Stimulated activated memory B cell treated with anti-CD40 and anti-IgM and Interleukin-4, amounts not matched to agents 10 μg/mL and 1 μg/mL and 100 μg/mL, for 72 hours (primary cell): ENCODE measurements around the gene ILRUN.
"Not testable (repeated sequence)": the region's sequence is repeated elsewhere in the genome, so short reads cannot be mapped to it uniquely, and the experiment has no call there.

Source experiments
- ATAC-seq: fragments of 150-1000 bp; cut with Tn5 transposase; 2 replicates; pipeline ENCODE4 v1.10.0; 2021
- H3K27ac Mint-ChIP-seq: one replicate; pipeline ENCODE4 v1.8.0; 2022; ENCODE audit warnings: mild to moderate bottlenecking, mixed read lengths
- H3K27me3 Mint-ChIP-seq: one replicate; pipeline ENCODE4 v1.8.0; 2022; ENCODE audit warnings: mixed read lengths
- H3K36me3 Mint-ChIP-seq: one replicate; pipeline ENCODE4 v1.8.0; 2022; ENCODE audit warnings: mixed read lengths
- H3K4me1 Mint-ChIP-seq: one replicate; pipeline ENCODE4 v1.8.0; 2022; ENCODE audit warnings: mixed read lengths
- H3K4me3 Mint-ChIP-seq: one replicate; pipeline ENCODE4 v1.8.0; 2022; ENCODE audit warnings: mild to moderate bottlenecking, moderate library complexity, mixed read lengths
- H3K9me3 Mint-ChIP-seq: one replicate; pipeline ENCODE4 v1.8.0; 2022; ENCODE audit warnings: mixed read lengths

ILRUN gene

DNA sequence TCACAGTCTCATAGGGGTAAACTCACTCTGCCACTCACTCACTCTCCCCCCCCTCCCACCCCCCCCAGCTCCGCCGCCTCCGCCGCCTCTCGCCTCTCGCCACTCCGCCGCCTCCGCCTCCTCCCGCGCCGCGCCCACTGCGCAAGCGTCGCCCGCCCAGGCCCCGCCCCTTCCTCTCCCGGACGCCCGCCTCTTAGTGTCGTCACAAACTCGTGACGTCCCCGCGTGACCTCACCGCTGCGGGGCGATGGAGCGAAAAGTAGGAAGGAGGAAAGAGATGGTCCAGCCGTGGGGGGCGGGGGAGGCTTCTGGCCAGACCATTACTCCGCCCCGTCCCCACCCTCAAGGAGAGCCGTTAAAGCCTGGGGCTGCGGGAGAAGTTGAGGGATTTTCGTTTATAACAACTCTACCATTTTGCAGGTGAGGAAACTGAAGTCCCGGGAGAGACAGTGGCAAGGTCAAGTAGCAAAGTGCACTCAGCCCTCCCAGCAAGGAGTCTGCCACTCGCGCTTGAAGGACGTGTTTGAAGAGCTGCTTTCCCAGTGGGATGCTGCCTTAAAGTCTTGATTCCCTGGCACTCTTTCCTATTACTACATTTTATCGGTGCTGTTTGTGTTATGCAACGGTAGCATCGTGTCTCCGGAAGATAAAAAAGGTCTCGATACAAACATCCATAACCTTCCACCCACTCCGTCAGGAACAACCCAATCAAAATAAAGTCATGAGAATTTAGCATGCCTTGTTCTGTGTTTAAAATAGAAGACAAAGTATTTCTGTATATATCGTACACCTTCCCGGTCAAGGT, at the start of gene ILRUN:
Gene ILRUN, minus strand, starts transcription at position 29 of the 805 bp plus-strand sequence. CDS start 164 bp downstream, outside the sequence.
- peak; percentile 94 for ATAC-seq
- H3K27me3 Mint-ChIP-seq = no peaks in the 10 kb centered on the region
- H3K36me3 Mint-ChIP-seq = peaks cover 14% of the 10 kb centered on the region
- H3K4me1 Mint-ChIP-seq = peaks cover 39% of the 10 kb centered on the region
- H3K27ac Mint-ChIP-seq = peak within 1 kb of the TSS; percentile 92
- H3K4me3 Mint-ChIP-seq = peak within 1 kb of the TSS; percentile 88
- H3K9me3 Mint-ChIP-seq = no peaks in the 10 kb centered on the region

DNA sequence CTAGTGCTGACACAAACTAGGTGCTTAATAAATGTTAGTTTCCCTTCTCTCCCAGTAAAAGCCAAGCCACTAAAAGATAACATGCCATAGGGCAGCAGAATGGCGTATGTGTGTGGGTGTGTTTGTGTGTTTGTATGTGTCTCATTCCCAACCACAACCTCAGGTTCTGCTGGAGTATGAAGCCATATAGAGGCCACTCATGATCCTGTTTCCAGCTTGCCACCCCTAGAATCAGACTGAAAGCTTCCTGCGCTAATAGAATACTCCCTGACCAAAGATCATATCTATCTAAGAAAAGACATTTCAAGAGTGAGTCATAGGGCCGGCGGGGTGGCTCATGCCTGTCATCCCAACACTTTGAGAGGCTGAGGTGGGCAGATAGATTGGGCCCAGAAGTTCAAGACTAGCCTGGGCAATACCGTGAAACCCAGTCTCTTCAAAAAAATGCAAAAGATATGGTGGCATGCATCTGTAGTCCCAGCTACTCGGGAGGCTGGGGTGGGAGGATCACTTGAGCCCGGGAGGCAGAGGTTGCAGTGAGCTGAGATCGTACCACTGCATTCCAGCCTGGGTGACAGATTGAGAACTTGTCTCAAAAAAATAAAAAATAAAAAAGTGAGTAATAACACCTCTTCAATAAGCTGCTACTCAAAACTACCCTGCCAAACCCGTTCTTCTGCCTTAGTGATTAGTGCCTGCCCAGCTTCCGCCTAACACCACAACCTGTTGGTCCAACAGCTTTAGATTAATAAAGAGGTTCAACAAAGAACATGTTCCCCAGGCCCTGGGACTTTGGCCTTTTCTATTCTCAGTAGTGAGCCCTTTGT, 48.9 kb upstream of the ILRUN start:
- ATAC-seq = no peak
- Mint-ChIP-seq H3K27ac (no peak overlapping the region), H3K4me3 (no peak overlapping the region), H3K27me3 (no peaks in the 10 kb centered on the region), H3K4me1 (no peaks in the 10 kb centered on the region), H3K36me3 (no peaks in the 10 kb centered on the region), H3K9me3 (no peaks in the 10 kb centered on the region)

DNA sequence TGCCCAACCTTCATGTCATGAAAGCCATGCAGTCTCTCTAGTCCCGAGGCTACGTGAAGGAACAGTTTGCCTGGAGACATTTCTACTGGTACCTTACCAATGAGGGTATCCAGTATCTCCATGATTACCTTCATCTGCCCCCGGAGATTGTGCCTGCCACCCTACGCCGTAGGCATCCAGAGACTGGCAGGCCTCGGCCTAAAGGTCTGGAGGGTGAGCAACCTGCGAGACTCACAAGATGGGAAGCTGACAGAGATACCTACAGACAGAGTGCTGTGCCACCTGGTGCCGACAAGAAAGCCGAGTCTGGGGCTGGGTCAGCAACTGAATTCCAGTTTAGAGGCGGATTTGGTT, 47.7 kb upstream of the ILRUN start:
- H3K27ac Mint-ChIP-seq, H3K4me3 Mint-ChIP-seq, H3K4me1 Mint-ChIP-seq, ATAC-seq, H3K36me3 Mint-ChIP-seq, H3K27me3 Mint-ChIP-seq, H3K9me3 Mint-ChIP-seq: not testable (repeated sequence)

DNA sequence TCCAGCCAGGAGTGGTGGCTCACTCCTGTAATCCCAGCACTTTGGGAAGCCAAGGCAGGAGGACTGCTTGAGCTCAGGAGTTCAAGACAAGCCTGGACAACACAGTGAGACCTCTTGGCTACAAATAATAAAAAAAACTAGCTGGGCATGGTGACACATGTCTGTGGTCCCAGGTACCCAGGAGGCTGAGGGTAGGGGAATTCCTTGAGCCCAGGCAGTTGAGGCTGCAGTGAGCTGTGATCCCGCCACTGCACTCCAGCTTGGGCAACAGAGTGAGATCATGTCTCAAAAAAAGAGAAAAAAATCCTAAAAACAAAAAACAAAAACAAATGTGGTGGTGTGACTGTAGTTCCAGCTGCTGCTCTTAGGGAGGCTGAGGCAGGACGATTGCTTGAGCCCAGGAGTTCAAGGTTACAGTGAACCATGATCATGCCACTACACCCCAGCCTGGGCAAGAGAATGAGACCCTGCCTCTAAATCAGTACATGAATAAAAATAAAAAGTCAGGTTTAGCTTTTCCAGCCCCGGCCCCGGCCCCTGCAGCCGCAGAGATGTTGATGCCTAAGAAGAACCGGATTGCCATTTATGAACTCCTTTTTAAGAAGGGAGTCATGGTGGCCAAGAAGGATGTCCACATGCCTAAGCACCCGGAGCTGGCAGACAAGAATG, 47.2 kb upstream of the ILRUN start:
- no peak for ATAC-seq
- no peaks in the 10 kb centered on the region for H3K36me3 Mint-ChIP-seq
- H3K27me3 Mint-ChIP-seq = no peaks in the 10 kb centered on the region
- no peaks in the 10 kb centered on the region for H3K4me1 Mint-ChIP-seq
- H3K4me3 Mint-ChIP-seq = no peak overlapping the region
- no peaks in the 10 kb centered on the region for H3K9me3 Mint-ChIP-seq
- H3K27ac Mint-ChIP-seq = no peak overlapping the region

DNA sequence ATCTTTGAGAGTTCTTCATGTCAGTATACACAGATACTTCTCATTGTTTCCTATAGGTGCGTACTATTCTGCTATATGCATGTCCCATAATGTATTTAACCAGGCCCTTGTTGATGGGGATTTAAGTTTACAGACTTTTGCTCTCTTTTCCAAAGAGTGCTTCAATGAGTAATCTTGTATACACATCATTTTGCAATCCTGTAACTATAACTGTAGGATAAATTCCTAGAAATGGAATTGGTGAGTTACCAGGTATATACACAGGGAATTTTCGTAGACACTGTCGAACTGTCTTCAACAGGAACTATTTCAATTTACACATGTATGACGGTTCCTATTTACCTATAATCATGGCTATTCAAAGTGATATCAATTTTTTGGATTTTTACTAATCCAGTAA, 45.5 kb upstream of the ILRUN start:
- H3K27ac Mint-ChIP-seq = no peak overlapping the region
- H3K36me3 Mint-ChIP-seq = no peaks in the 10 kb centered on the region
- H3K27me3 Mint-ChIP-seq = no peaks in the 10 kb centered on the region
- ATAC-seq = no peak
- H3K9me3 Mint-ChIP-seq = no peaks in the 10 kb centered on the region
- H3K4me3 Mint-ChIP-seq = no peak overlapping the region
- H3K4me1 Mint-ChIP-seq = peaks cover under 1% of the 10 kb centered on the region

DNA sequence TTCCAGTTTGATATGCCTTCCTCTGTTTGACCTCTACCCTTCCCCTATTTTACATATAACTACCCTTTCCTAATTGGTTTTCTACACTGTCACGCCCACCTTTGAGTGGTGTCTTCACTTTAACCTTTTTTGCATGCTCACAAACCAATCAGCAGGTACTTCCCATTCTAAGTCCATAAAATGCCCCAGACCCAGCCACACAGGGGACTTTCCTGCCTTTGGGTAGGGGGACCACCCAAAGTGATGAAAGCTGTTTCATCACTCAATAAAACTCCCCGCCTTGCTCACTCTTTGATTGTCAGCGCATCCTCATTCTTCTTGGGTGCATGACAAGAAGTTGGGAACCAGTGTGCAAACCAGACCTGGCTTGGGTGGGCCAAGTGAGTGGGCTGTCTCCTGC, 40.3 kb upstream of the ILRUN start:
- Mint-ChIP-seq H3K27ac (no peak overlapping the region), H3K4me3 (no peak overlapping the region), H3K27me3 (no peaks in the 10 kb centered on the region), H3K4me1 (peaks cover 6% of the 10 kb centered on the region), H3K36me3 (no peaks in the 10 kb centered on the region), H3K9me3 (no peaks in the 10 kb centered on the region)
- ATAC-seq = no peak

DNA sequence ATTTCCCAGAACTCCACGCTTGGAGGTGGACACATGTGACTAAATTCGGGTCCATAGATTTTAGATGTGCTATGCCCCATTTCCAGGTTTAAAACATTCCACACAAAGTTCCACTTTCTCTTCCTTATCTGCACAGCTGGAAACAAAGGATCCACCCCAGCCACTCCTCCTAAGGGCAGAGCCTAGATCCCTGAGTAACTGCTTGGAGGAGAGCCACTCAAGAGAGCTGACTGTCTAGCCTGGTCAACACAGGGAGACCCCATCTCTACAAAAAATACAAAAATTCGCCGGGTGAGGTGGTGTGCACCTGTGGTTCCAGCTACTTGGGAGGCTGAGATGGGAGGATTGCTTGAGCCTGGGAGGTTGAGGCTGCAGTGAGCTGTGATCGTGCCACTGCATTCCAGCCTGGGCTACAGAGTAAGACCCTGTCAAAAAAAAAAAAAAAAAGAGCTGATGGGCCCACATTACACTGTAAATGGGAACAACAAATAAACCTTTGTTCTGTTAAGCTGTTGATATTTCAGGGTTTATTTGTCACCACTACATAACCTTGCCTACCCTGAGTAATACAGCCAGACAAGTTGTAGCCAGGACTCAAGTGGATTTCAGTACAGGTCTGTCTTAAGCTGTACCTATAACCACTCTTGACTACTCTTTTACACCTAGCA, 35.0 kb upstream of the ILRUN start:
- Mint-ChIP-seq H3K27me3 (no peaks in the 10 kb centered on the region), H3K9me3 (no peaks in the 10 kb centered on the region), H3K4me1 (peaks cover under 1% of the 10 kb centered on the region), H3K4me3 (no peak overlapping the region), H3K27ac (no peak overlapping the region), H3K36me3 (no peaks in the 10 kb centered on the region)
- ATAC-seq = no peak

DNA sequence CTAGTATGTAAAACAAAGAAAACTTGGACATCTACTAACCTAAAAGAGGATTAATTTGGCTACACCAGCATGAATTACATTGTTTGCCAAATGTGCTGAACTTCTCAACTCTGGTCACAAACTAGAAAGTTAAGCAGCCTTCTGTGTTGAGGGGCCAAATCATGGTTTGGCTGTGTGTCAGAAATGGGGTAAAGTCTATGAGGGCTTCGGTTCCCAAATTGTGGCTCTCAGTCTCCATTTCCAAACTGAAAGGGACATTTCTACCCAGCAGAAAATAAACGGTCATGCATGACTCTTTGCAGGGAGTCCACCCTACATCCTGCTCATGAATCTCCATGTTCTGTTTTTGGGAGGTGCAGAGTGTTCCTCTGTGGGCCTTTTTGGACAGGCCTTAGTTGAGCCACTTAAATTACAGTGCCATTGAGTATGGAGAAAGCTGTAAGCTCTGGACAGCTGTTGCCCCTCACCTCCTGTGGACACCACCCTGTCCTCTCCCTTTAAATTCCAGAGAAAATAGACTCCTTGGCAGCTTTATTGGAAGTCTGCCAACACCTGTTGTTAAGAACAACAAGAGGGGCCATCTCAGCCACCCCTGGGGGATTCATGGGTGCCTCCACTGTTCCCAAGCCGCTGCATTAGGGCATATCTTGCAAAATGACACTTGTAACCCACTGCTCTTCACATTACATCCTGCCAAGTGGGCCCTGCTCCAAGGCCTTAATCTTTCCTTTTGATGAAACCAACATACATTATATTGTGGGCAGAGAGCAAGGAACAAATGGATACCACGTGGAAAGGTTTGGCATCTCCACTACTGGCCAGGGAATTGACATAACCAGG, 33.3 kb upstream of the ILRUN start:
- no peaks in the 10 kb centered on the region for H3K27me3 Mint-ChIP-seq
- no peak overlapping the region for H3K4me3 Mint-ChIP-seq
- ATAC-seq = no peak
- H3K27ac Mint-ChIP-seq = no peak overlapping the region
- no peaks in the 10 kb centered on the region for H3K4me1 Mint-ChIP-seq
- H3K9me3 Mint-ChIP-seq = peaks cover 3% of the 10 kb centered on the region
- H3K36me3 Mint-ChIP-seq = no peaks in the 10 kb centered on the region

DNA sequence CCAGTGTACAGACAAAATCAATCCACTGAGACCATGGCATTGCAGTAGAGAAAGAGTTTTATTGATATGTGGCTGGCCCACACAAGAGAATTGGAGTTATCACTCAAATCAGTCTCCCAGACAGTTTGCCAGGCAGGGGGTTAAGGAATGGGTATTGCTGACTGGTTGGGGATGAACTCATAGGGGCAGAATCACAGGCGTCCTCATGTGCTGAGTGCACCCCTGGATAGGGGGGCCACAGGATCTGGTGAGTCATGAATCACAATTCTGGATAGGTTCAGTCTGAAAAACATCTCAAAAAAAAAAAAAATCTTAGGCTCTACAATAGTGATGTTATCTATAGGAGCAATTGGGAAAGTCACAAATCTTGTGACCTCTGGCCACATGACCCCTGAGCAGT, 29.5 kb upstream of the ILRUN start:
- no peaks in the 10 kb centered on the region for H3K36me3 Mint-ChIP-seq
- no peak for ATAC-seq
- no peaks in the 10 kb centered on the region for H3K4me1 Mint-ChIP-seq
- H3K9me3 Mint-ChIP-seq = peaks cover 3% of the 10 kb centered on the region
- H3K27ac Mint-ChIP-seq = no peak overlapping the region
- H3K27me3 Mint-ChIP-seq = no peaks in the 10 kb centered on the region
- no peak overlapping the region for H3K4me3 Mint-ChIP-seq

DNA sequence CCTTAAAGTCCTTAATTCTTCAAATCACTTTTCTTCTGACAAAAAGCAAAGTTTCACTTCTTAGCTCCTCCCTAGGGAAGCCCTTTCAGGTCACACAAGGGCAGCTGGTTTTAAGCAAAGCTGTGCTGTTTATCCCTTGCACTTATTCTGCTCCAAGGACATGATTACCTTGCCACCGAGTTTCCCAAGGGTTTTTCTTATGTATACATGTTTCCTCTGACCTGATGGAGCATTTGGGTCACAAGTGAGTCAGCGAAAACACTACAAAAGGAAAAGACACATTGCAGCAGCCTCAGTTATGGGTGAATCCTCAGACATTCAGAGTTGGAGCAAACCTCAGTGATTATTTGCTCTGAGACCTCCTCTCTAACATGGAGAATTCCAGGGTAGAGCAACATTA, 26.6 kb upstream of the ILRUN start:
- H3K4me1 Mint-ChIP-seq = no peaks in the 10 kb centered on the region
- H3K27me3 Mint-ChIP-seq = no peaks in the 10 kb centered on the region
- peaks cover 3% of the 10 kb centered on the region for H3K9me3 Mint-ChIP-seq
- no peak for ATAC-seq
- no peaks in the 10 kb centered on the region for H3K36me3 Mint-ChIP-seq
- H3K4me3 Mint-ChIP-seq = no peak overlapping the region
- no peak overlapping the region for H3K27ac Mint-ChIP-seq

DNA sequence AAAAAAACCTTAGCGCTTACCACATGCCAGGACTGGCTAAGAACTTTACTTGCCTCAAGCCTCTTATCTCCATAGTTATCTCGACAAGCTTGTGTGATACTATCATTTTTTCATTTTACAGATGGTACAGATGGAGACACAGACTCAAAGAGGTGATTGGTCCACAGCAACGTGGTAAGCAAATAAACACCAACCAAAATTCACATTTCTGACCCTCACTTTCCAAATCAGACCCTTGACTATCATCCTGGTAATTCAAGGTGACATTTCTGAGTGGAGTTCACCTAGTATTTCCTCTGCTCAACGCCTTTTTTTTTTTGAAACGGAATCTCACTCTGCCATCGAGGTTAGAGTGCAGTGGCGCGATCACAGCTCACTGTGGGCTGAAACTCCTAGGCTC, 25.9 kb upstream of the ILRUN start:
- H3K4me3 Mint-ChIP-seq = no peak overlapping the region
- H3K27me3 Mint-ChIP-seq = no peaks in the 10 kb centered on the region
- no peaks in the 10 kb centered on the region for H3K36me3 Mint-ChIP-seq
- ATAC-seq = no peak
- no peaks in the 10 kb centered on the region for H3K4me1 Mint-ChIP-seq
- H3K27ac Mint-ChIP-seq = no peak overlapping the region
- peaks cover 3% of the 10 kb centered on the region for H3K9me3 Mint-ChIP-seq

DNA sequence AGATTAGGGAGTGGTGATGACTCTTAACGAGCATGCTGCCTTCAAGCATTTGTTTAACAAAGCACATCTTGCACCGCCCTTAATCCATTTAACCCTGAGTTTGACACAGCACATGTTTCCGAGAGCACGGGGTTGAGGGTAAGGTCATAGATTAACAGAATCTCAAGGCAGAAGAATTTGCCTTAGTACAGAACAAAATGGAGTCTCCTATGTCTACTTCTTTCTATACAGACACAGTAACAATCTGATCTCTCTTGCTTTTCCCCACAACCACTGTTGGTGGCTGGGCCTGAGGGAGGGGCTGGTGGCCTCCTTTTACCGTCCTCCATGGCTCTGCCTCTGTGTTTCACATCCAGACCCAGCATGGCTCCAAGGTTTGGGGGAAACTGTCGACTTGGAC, 23.6 kb upstream of the ILRUN start:
- not testable (repeated sequence) for H3K4me3 Mint-ChIP-seq, H3K9me3 Mint-ChIP-seq, ATAC-seq, H3K4me1 Mint-ChIP-seq, H3K36me3 Mint-ChIP-seq, H3K27ac Mint-ChIP-seq, H3K27me3 Mint-ChIP-seq

DNA sequence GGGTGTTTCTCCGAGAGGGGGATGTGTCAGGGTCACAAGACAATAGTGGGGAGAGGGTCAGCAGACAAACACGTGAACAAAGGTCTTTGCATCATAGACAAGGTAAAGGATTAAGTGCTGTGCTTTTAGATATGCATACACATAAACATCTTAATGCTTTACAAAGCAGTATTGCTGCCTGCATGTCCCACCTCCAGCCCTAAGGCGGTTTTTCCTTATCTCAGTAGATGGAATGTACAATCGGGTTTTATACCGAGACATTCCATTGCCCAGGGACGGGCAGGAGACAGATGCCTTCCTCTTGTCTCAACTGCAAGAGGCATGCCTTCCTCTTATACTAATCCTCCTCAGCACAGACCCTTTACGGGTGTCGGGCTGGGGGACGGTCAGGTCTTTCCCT, 23.1 kb upstream of the ILRUN start:
- not testable (repeated sequence) for H3K9me3 Mint-ChIP-seq, ATAC-seq, H3K27ac Mint-ChIP-seq, H3K4me3 Mint-ChIP-seq, H3K36me3 Mint-ChIP-seq, H3K4me1 Mint-ChIP-seq, H3K27me3 Mint-ChIP-seq

DNA sequence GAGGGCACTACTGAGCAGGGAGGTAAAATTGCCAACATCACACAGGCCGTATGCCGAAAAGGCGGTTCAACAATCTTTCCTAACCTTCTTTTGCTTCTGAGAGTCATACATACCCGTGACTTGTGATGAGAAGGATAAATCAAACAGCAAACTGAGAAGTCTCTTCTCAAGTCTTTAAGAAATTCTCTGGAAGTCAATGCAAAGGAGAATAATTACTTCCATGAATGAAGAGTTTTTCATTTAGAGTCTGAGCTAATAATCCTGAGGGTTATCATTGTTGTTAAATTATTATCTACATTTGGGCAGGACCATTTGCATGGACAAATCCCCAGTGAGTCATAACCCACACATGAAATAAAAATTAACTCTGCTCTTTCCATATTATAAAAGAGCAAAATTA, 22.4 kb upstream of the ILRUN start:
- ATAC-seq = no peak
- no peaks in the 10 kb centered on the region for H3K27me3 Mint-ChIP-seq
- H3K9me3 Mint-ChIP-seq = no peaks in the 10 kb centered on the region
- no peaks in the 10 kb centered on the region for H3K36me3 Mint-ChIP-seq
- no peak overlapping the region for H3K4me3 Mint-ChIP-seq
- no peaks in the 10 kb centered on the region for H3K4me1 Mint-ChIP-seq
- H3K27ac Mint-ChIP-seq = no peak overlapping the region
